Epithelial cell of esophagus (primary cell): ENCODE measurements around the gene STPG3.

Experiments
- DNase-seq: peaks from one replicate; pipeline ENCODE4 v3.0.0; 2010; ENCODE audit warnings: low read depth
- H3K4me3 ChIP-seq: 2 replicates; pipeline ENCODE4 v1.5.1; 2011; ENCODE audit warnings: mild to moderate bottlenecking, low read length, control low read depth
- CTCF ChIP-seq: IDR thresholded peaks from 2 replicates; pipeline ENCODE4 v1.5.1; 2011; ENCODE audit warnings: low read depth, mild to moderate bottlenecking, low read length, control low read depth, inconsistent platforms; ENCODE audit not compliant: insufficient read depth; ENCODE audit errors: missing control alignments

The STPG3 gene

GRCh38 chr9:137251194-137251461, at the start of gene STPG3:
Gene STPG3, plus strand, starts transcription at chr9:137251286. Its CDS starts 1 bp downstream, at chr9:137251287.
- TF ChIP-seq CTCF = no peak
- H3K4me3 ChIP-seq = no peak within 1 kb of the TSS
- no peak for DNase-seq

GRCh38 chr9:137202966-137203365, 48.1 kb upstream of the STPG3 start:
- no peak for TF ChIP-seq CTCF
- DNase-seq = no peak
- H3K4me3 ChIP-seq = no peak overlapping the region

- H3K4me3 ChIP-seq = peak overlapping the region; percentile 97
- DNase-seq = no peak
- no peak for TF ChIP-seq CTCF
Observed at GRCh38 chr9:137204731-137205125, 46.4 kb upstream of the STPG3 start.

DNA sequence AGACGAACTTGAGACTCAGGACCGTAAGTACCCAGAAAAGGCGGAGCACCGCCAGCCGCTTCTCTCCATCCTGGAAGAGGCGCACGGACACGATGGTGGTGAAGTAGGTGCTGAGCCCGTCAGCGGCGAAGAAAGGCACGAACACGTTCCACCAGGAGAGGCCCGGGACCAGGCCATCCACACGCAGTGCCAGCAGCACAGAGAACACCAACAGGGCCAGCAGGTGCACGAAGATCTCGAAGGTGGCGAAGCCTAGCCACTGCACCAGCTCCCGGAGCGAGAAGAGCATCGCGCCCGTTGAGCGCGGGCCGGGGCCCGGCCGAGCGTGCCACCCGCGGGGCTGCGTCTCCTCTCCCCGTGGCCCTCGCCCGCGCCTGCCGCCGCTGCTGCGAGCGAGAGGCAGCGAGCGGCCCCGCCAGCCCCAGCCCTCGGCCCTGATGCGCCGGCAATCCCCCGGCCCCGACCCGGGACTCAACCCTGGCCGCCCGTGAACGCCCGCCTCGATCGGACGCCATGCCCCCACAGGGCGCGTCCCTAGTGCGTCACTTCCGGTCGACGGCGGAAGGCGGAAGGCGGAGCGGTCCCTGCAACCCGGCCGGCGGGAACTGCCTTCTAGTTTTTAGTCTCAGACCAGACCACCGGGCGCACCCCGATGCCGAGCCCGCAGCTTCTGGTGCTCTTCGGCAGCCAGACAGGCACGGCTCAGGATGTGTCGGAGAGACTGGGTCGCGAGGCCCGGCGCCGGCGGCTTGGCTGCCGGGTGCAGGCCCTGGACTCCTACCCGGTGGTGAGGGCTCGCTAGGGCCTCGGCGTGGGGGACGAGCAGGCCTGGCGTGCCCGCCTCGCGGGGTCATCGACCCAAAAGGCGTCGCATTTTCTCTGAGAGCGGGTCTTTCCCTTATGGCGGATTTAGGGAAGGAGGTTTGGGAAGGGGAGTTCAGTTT, 45.7 kb upstream of the STPG3 start, which contains the start of the genes NDOR1 and TMEM203:
Gene NDOR1, plus strand, starts transcription at position 575 of the 944 bp plus-strand sequence. Its CDS starts 78 bp downstream, at position 653.
Gene TMEM203, minus strand, starts transcription at position 523 of the 944 bp plus-strand sequence. Its CDS starts 234 bp downstream, at position 289.
- DNase-seq = peak; percentile 89
- no peak for TF ChIP-seq CTCF
- H3K4me3 ChIP-seq = peak within 1 kb of the TSS; percentile 97

GRCh38 chr9:137206602-137207001, 44.5 kb upstream of the STPG3 start:
- peak overlapping the region; percentile 97 for H3K4me3 ChIP-seq
- TF ChIP-seq CTCF = no peak
- DNase-seq = no peak

DNA sequence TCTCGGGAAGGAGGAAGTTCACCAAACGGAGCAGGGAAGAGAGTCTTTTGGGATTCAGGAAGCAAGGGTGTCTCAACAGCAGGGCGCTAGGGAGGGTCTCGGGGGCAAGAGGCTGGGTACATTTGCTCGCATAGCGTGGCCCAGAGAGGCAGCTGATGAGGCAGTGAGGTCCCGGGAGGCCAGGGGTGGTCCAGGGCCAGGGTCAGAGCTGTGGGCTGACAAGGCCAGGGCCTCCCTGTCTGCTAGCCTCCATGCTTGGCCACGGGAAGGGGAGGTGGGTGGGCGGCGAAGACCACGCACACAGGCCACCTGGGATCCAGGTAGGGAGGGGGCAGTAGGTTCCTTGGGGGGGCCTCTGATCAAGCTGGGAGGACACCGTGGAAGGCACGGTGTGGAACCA, 39.6 kb upstream of the STPG3 start:
- TF ChIP-seq CTCF = no peak
- DNase-seq = no peak
- no peak overlapping the region for H3K4me3 ChIP-seq
